Stimulated activated CD8-positive, alpha-beta memory T cell treated with anti-CD3 and anti-CD28 coated beads, Interleukin-4, amount 100 ng/mL, for 24 hours (primary cell): Measurements from ENCODE around the gene ZNF429.
"Not testable (repeated sequence)": the region's sequence is repeated elsewhere in the genome, so short reads cannot be mapped to it uniquely, and the experiment has no call there.

Experiments
- DNase-seq: peaks from one replicate; pipeline ENCODE4 v3.0.0-alpha.2; 2020; ENCODE audit warnings: low read depth

ZNF429 gene

DNA sequence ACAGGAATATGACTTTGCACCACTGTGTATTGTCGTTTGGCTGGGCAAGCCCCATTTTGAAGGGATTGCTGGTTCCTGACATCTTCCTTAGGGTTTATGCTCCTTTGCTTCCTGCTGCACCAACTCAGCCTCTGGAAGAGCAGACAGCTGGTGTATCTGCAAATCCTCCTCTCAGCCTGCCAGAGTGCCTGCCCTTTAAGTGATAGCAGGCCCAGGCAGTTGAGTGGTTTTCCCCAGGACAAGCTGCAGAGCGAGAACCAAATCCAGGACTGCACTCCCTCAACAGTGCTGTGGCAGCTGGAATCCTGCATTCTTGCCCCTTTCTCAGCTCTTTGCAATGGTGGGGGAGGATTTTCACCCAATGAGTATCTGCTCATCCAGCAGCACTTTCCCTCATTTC is 85.5 kb downstream of the ZNF429 start:
- DNase-seq: no peak

DNA sequence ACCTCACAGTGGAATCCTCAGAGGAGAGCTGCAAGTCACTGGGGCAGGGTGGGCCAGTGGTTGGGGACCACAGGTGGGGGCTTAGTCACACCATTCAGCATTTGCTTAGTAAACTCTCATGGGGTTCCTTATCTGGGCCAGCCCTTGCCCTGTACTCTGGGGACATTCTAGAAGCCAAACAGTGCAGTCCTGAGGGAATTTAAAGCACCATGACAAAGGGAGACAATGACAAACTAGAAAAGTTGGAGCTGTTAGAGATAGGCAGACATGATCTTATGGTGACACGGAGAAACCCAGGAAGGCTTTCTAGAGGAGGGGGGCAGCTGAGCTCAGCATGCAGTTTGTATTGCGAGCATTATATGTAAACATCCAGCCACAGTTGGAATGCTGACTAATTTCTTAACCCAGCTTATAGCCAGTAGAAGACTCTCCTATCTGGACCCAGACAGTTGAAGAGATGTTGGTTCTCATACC is 87.6 kb downstream of the ZNF429 start:
- no peak for DNase-seq

DNA sequence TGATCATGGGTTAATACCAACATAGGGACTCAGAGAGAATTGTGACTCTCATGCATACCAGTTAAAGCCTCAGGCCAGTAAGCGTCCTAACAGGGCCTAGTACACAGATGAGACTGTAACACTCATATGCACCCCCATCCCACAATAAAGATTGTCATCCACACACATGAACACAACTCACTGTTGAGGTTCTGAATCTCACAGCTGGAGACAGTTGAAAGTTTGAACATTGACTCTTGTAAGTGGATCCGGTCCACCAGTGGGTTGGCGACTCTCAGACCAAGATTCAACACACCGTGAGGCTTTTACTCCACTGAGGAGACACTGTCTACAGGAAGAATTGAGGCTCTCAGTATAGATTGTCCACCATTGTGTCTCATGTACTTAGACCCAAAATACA is 88.1 kb downstream of the ZNF429 start:
- DNase-seq: no peak

DNA sequence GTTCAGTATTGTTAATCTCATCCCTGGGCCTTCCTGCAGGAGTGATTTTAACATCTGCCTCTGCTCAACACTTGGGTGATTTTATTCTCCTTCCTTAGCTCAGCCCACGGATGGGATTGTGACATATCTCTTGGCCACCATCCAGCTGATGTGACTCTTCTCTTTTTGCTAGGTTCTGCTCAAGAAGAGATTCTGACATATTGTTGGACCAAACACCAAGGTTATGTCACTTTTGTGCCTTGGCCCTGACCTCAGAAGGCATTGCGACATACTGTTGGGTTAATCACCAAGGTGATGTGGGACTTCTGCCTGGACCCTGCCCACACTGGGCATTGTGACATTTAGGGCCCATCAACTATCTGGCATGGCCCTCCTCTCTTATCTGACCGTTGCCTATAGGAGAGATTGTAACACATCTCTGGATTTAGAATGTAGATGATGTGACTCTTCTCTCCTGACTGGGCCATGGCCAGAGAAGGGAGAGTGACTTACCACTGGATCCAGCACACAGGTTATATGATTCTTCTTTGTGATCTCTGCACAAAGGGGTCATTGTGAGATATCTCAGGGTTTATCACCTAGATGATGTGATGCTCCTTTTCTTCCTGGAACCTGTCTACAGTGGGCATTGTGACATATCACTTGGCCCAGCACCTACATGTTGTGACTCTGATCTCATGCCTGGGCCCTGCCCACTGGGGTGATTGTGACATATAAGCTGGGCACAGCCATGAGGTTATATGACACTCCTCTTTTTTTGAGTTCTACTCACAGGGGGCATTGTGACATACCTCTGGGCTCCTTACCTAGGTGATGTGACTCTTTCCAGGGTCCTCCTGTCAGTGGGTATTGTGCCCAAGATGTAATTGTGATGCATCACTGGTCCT is 88.8 kb downstream of the ZNF429 start:
- no peak for DNase-seq

DNA sequence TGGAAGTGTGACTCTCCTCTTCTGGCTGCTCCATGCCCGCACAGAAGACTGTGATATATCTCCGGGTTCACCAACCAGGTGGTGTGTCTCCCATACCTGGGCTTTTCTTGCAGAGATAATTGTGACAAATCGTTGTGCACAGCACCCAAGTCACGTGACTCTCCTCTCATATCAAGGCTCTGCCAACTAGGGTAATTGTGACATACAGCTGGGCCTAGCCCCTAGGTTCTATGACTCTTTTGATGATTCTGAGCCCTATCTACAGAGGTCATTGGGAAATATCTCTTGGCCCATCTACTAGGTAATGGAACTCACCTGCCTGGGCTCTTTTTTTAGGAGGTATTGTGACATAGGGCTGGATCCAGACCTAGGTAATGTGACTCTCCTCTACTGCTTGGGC is 89.8 kb downstream of the ZNF429 start:
- DNase-seq: no peak

DNA sequence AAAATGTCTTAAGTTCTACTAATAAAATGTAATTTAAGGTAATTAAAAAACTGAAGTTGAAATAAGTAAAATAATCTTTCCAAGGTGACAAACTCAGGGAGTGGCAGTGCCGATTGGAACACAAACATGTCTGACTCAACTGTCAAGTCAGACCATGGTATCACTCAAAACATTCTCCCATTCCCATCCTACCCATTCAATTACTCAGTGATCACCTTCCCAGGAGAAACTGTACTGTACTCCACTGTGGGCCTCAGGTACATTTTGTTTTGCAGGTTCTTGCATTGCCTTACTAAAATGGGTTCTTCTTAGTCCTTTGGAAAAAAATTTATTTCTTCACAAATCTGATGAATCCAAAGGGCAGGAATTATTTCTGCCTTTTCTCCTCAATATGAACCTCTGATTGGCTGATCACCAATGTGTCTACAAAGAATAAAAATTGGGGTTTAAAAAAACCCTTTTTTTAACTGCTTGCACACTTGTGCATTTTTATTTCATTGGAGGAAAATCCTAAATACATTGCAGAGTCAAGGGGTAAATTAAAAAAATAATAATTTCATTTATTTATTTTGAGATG is 96.8 kb downstream of the ZNF429 start:
- DNase-seq: no peak

DNA sequence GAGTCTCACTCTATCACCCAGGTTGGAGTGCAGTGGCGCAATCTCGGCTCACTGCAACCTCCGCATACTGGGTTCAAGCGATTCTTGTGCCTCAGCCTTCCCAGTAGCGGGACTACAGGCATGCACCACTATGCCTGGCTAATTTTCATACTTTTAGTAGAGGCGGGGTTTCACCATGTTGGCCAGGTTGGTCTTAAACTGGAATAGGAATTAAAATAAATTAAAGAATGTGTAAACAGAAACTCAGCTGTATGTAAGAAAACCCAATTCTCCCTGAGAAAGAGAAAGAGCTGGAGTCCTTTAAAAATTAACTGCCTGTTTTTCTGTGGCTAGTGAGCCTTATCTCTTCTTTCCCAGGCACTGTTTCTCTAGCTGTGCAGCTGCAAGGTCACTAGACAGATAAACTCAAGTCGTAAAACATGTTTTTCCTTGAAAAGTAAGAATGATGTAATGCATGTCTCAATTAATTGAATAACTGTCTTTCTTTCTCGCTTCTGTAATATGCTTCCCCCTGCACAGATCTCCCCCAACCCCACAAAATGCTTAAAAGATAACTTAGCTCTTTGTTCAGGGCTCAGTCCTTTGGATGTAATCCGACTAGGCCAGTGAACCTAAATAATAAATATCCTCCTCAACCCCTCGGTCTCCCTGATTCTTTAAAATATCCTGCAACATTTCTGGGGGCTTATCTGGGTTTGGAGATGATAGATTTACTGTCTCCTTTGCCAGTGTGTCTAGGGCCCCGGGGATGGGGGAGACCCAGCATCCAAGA is 97.4 kb downstream of the ZNF429 start:
- not testable (repeated sequence) for DNase-seq

DNA sequence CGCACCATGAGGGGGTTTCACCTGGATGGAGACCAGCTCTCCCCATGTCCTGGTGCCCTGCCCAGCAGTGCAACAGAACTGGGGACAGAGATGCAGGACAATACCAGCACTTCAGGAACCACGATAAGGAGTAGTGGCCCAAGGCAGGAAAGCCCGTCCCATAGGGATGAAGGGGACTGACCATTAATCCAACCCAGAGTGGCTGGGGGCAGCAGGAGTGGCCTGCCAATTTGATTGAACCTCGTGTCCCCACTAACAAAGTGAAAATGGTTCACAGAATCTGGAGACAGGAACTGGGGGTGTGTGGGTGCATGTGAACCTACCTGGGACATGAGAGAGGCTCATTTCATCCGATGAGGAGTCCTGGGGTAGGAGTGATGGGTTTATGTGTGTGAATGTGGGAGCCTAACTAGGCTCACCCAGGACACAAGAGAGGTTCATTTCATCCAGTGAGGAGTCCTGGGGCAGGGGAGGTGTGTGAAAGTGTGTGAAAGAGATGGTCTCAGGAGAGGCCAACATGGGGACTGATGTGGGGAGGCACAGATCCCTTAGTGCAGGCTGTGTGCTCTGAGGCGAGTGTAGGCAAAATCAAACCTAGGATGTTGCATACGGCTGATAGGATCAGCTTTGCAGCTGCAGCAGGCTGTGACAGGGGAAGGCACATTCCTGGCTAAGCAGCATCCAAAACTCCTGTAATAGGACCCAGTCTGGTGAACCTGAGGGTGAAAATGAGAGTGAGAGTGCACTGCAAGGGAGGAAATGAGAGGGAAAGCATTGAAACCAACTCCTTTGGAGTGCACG is 98.2 kb downstream of the ZNF429 start:
- DNase-seq: no peak

DNA sequence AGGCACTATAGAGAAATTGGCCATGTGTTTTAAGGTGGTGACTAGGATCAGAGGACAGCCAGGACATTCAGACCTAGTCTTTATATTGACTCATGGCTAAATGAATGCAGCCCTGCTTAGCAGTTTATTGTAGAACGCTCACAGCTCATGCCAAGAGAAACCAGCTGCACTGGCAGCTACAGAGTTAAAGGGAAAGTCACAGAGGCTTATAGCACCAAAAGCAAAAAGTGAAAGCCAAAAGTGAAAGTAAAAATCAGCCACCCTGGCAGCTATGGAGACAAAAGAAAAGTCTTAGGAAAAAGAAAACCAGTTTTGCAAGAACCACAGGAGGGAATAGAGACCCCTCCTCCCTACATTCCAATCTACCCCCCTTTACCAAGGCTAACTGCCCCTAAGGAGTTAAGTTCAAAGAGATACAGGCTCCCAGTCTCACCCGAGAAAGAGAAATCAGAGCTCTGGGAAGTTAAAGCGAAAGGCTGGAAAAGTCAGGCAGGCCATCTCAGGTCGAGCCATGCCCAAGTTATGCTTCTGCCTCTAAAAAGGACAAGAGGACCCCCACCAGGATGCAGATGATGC is 99.0 kb downstream of the ZNF429 start:
- DNase-seq: no peak
